Progenitor cell of endocrine pancreas (in vitro differentiated cells): ENCODE measurements around the gene RABL6. TPM values are rescaled to one million over a fixed set of nuclear protein-coding genes. Genes with fewer than 3 reads are reported as not detected.

Experiments used
- DNase-seq: peaks from one replicate; pipeline ENCODE4 v3.0.0; 2021; ENCODE audit warnings: low spot score; ENCODE audit not compliant: unreplicated experiment
- H3K27ac Mint-ChIP-seq: 2 replicates; pipeline ENCODE4 v1.8.0; 2021; ENCODE audit warnings: mild to moderate bottlenecking, moderate library complexity, mixed read lengths
- H3K27me3 Mint-ChIP-seq: 2 replicates; pipeline ENCODE4 v1.8.0; 2021; ENCODE audit warnings: mixed read lengths
- H3K36me3 Mint-ChIP-seq: 2 replicates; pipeline ENCODE4 v1.8.0; 2022; ENCODE audit warnings: mixed read lengths; ENCODE audit not compliant: insufficient read depth
- H3K4me1 Mint-ChIP-seq: 2 replicates; pipeline ENCODE4 v1.8.0; 2021; ENCODE audit warnings: low read depth, mixed read lengths
- H3K4me3 Mint-ChIP-seq: 2 replicates; pipeline ENCODE4 v1.8.0; 2021; ENCODE audit warnings: low read depth, mild to moderate bottlenecking, moderate library complexity, mixed read lengths
- H3K9me3 Mint-ChIP-seq: 2 replicates; pipeline ENCODE4 v1.8.0; 2021; ENCODE audit warnings: low read depth, mixed read lengths
- CTCF ChIP-seq: fragments of 200-600 bp; sonication (generic); IDR thresholded peaks from one replicate; pipeline ENCODE4 v1.5.0; 2021; ENCODE audit warnings: antibody characterized with exemption, mild to moderate bottlenecking; ENCODE audit not compliant: unreplicated experiment
- total RNA-seq: library from RNA; stranded (reverse); gene quantifications from 2 replicates; pipeline ENCODE4 v1.2.1, GENCODE V29; 2021

The RABL6 gene
- total RNA-seq, 1 donor from 2014 or later, result 129 TPM

DNA sequence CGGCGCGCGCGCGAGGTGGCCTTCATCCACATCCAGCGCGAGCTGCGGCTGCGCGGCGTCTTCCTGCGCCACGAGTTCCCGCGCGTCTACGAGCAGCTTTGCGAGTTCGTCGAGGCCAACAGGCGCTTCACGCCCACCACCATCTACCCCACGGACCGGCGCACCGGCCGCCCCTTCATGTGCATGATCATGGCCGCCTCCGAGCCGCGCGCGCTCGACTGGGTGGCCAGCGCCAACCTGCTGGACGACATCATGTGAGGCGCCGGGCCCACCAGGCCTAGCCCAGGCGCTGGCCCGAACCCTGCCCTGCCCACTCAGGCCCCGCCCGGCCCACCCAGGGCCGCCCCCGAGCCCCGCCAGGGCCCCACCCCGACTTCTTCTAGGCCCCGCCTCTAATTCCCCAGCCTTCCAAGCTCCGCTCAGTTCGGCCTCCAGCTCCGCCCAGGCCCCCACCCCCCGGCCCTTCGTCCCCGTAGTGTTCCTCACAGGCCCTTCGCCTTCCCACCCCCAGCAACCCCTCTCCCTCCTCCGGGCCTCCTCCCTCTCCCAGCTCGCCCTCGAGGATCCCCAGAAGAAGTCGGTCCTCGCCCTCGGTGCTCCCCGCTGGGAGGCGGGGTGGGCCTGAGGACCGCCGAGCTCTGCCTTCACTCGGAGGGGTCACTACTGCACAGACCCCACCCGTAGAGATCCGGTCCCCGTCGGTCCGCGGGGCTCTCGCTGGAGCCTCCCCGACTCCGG, 39.5 kb downstream of the RABL6 start:
- no peak for DNase-seq
- Mint-ChIP-seq H3K9me3 (no peaks in the 10 kb centered on the region), H3K4me1 (peaks cover 3% of the 10 kb centered on the region), H3K4me3 (peak overlapping the region; percentile 93), H3K36me3 (peaks cover 2% of the 10 kb centered on the region), H3K27me3 (peaks cover 6% of the 10 kb centered on the region), H3K27ac (peak overlapping the region; percentile 94)
- no peak for TF ChIP-seq CTCF

DNA sequence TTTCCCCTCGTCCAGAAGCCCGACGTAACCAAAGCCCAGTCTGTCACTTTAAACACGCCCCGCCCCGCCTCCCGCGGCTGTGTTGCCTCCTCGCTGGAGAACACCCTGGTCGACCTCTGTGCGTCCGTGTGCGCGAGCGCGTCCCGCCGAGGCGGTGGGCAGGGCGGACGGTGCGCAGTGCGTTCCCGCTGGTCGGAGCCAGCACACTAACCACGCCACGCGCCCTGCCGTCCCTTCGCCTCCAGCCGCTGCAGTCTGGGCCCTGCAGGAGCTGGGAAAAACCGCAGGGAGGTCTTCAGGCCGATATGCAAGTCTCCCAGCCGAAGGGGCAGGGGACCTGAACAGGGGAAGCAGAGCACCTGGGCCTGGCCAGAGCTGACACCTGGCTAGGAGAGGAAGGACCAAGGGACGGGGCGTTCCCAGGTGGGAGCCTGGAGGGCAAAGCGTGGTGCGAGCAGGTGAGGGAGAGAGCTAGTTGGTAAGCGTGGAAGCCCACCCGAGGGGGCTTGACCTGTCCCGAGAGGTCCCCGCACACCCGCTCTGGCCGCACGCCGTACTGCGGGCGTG, 40.2 kb downstream of the RABL6 start:
- Mint-ChIP-seq H3K9me3 (no peaks in the 10 kb centered on the region), H3K4me1 (peaks cover 3% of the 10 kb centered on the region), H3K27me3 (peaks cover 6% of the 10 kb centered on the region), H3K4me3 (peak overlapping the region; percentile 93), H3K27ac (peak overlapping the region; percentile 94), H3K36me3 (peaks cover 2% of the 10 kb centered on the region)
- TF ChIP-seq CTCF, result no peak
- peak; percentile 53 for DNase-seq

DNA sequence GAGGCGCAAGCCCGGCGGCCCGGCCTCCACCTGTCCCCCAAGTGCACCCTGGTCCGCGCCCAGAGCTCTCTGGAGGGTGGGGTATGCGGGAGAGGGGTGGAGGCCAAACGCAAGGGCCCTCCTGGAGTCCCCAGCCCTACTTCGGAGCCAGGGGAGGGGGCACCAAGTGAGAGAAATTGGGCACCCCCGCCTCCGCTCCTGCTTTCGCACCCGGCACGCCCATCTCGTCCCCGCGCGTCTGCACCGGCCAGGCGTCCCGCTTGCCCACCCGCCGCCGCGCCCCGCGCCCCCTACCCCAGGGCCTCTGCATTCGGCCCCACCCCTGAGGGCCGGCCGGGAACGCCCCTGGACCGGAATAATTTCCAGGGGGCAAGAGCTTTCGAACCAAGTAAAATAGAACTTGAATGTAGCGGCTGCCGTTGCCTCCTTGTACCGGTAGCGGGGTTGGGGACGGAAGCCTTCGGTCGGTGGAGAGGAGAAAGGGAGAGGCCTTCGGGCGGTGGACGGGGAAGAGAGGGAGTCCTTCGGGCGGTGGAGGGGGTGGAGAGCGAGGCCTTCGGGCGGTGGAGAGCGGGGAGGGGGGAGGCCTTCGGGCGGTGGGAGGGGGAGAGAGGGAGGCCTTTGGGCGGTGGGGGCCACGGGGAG, 40.8 kb downstream of the RABL6 start:
- peak overlapping the region; percentile 91 for H3K27ac Mint-ChIP-seq
- peak overlapping the region; percentile 93 for H3K4me3 Mint-ChIP-seq
- no peak for DNase-seq
- peaks cover 2% of the 10 kb centered on the region for H3K36me3 Mint-ChIP-seq
- no peaks in the 10 kb centered on the region for H3K9me3 Mint-ChIP-seq
- no peak for TF ChIP-seq CTCF
- H3K4me1 Mint-ChIP-seq, result peaks cover 3% of the 10 kb centered on the region
- peaks cover 6% of the 10 kb centered on the region for H3K27me3 Mint-ChIP-seq

DNA sequence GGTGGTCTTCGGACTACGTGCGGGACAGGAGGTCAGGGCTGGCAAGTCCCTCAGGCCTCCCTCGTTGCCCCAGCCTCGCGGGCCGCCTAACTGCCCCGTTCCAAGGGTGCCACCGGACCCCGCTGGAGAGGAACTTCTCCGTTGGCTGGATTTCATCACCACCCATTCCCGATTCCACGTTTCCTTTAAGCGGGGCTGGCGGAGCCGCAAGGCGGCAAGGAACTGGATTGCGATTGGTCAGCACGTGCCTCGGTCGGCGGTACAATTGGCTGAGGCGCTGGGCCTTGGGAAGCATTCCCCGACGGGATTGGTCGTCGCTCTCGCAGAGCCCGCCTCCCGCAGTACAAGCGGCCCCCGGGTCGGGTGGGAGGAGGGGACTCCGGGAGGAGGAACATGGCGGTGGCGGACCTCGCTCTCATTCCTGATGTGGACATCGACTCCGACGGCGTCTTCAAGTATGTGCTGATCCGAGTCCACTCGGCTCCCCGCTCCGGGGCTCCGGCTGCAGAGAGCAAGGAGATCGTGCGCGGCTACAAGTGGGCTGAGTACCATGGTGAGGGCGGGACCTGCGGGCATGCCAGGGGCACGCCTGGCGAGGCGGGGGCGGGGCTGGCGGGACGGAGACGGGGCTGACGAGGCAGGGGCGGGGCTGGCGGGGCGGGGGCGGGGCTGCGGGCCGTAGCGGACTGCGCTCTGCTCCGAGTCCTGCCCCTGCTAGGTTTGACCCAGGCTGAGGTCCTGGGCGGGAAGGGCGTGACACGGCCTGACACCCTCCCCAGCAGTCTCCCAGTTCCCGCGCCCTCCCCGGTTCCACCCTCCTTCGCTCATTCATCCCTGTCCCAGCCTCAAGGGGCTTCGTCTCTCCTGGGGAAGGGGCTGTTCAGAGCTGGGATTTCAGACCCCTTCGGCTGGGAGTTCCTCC, 41.6 kb downstream of the RABL6 start, which contains the start of gene PHPT1:
PHPT1 (plus strand) TSS at position 372 of the 922 bp plus-strand sequence; CDS start at position 394, 22 bp downstream.
- H3K4me1 Mint-ChIP-seq, result peaks cover 3% of the 10 kb centered on the region
- H3K27ac Mint-ChIP-seq, result peak within 1 kb of the TSS; percentile 96
- peak; percentile 97 for DNase-seq
- H3K27me3 Mint-ChIP-seq, result peaks cover 6% of the 10 kb centered on the region
- peak within 1 kb of the TSS; percentile 93 for H3K4me3 Mint-ChIP-seq
- no peaks in the 10 kb centered on the region for H3K9me3 Mint-ChIP-seq
- TF ChIP-seq CTCF, result no peak
- peaks cover 2% of the 10 kb centered on the region for H3K36me3 Mint-ChIP-seq
